Measurements from ENCODE around the gene BASP1. TPM values are rescaled to one million over a fixed set of nuclear protein-coding genes. Genes with fewer than 3 reads are reported as not detected.

Gene BASP1
- total RNA-seq, 1 experiment from 2014 or later, result 0.34 TPM

GRCh38 chr5:17219006-17219422 lies 1.6 kb downstream of the BASP1 start:
- Histone ChIP-seq H3K4me2 (ENCODE audit: low read length) (no peak overlapping the region), H3K27ac (ENCODE audit: low read depth, low read length) (no peak overlapping the region), H3K9ac (ENCODE audit: low read length) (no peak overlapping the region), H2AFZ (ENCODE audit: low read depth, low read length, poor library complexity, severe bottlenecking) (no peak overlapping the region), H3K9me3 (ENCODE audit: control insufficient read depth in 1 of 2, insufficient read depth in 1 of 2, low read depth in 1 of 2, low read length in 2 of 2) (no peaks in the 10 kb centered on the region), H3K79me2 (ENCODE audit: insufficient read depth, low read length) (no peaks in the 10 kb centered on the region), H3K4me3 (replicated peaks in 1 of 2; ENCODE audit: low read depth in 1 of 2, low read length in 2 of 2) (no peak overlapping the region), H3K9me2 (ENCODE audit: insufficient read depth) (no peaks in the 10 kb centered on the region), H3K36me3 (ENCODE audit: control insufficient read depth in 1 of 2, insufficient read depth in 2 of 2, low read length in 2 of 2) (no peaks in the 10 kb centered on the region), H3K4me1 (ENCODE audit: control insufficient read depth in 1 of 2, insufficient read depth in 2 of 2, low read length in 2 of 2) (no peaks in the 10 kb centered on the region), H3K27me3 (ENCODE audit: insufficient read depth, low read length) (peaks cover 4% of the 10 kb centered on the region; the same call in 1 of the 2 replicates), H4K20me1 (ENCODE audit: insufficient read depth) (no peaks in the 10 kb centered on the region)
- BruUV-seq (replicated peaks), result no TSS peak
- DNase-seq (ENCODE audit: low read depth, low spot score) (no peak), ATAC-seq (no peak)
- RAD21 ChIA-PET (ENCODE audit: low non-redundant PET in 1 of 2, low total read pairs in 2 of 2, uncharacterized antibody in 2 of 2, unreplicated experiment in 2 of 2), result no interaction called here
- POLR2A ChIA-PET, result no interaction called here
- intact Hi-C loops (cut with micrococcal nuclease), result no loop called here
- CTCF ChIA-PET, result no interaction called here
- TF ChIP-seq ZBTB33 (IDR thresholded peaks at IDR 0.05; ENCODE audit: extremely low read depth, insufficient replicate concordance, low read length), result no peak
- no peak for TF ChIP-seq ATF3 (IDR thresholded peaks at IDR 0.05)
- no peak for TF ChIP-seq FOSL1 (IDR thresholded peaks at IDR 0.05; ENCODE audit: low read depth)
- no peak for TF ChIP-seq SIN3A (IDR thresholded peaks at IDR 0.05; ENCODE audit: low read depth)
- TF ChIP-seq POLR2AphosphoS5 (IDR thresholded peaks at IDR 0.05; ENCODE audit: low read depth, low read length), result no peak
- no peak for TF ChIP-seq CBX3 (IDR thresholded peaks at IDR 0.05; ENCODE audit: low read depth)
- no peak for TF ChIP-seq TCF7L2 (IDR thresholded peaks at IDR 0.05; ENCODE audit: borderline replicate concordance, extremely low read depth, insufficient read depth, insufficient read length)
- TF ChIP-seq EZH2 (IDR thresholded peaks at IDR 0.05), result no peak
- no peak for TF ChIP-seq EZH2phosphoT487 (IDR thresholded peaks at IDR 0.05; ENCODE audit: borderline replicate concordance)
- no peak for TF ChIP-seq ZNF274 (IDR thresholded peaks at IDR 0.05; ENCODE audit: low read depth, low read length)
- no peak for TF ChIP-seq CEBPB (IDR thresholded peaks at IDR 0.05; ENCODE audit: low read depth)
- TF ChIP-seq ZFX (IDR thresholded peaks at IDR 0.05), result no peak
- TF ChIP-seq RAD21 (IDR thresholded peaks at IDR 0.05; ENCODE audit: low read depth), result no peak
- no peak for TF ChIP-seq JUND (IDR thresholded peaks at IDR 0.05)
- TF ChIP-seq REST (IDR thresholded peaks at IDR 0.05; ENCODE audit: low read depth), result no peak
- no peak for TF ChIP-seq CTCF (IDR thresholded peaks at IDR 0.05 in 2 of 3, conservative IDR thresholded peaks at IDR 0.05 in 1 of 3; ENCODE audit: borderline replicate concordance in 1 of 3, insufficient read depth in 1 of 3, low read depth in 2 of 3, low read length in 2 of 3)
